H1 (cell line): ENCODE data around the gene SIRPB1. TPM values are rescaled to one million over a fixed set of nuclear protein-coding genes. Genes with fewer than 3 reads are reported as not detected.

Experiments
- TCF12 ChIP-seq: IDR thresholded peaks from 2 replicates; pipeline ENCODE4 v1.6.1; 2011; ENCODE audit warnings: low read depth, mild to moderate bottlenecking, low read length
- polyA plus RNA-seq, 7 experiments: library from polyadenylated mRNA; depleted of rRNA in 3 of 7; stranded (reverse) in 5 of 7; unstranded in 2 of 7; fragments of >200 nt in 5 of 7; fragments of 200-250 nt in 2 of 7; gene quantifications; 1 replicate in 5 of 7; 2 replicates in 1 of 7; 4 replicates in 1 of 7; pipeline versions ENCODE4 v1.2.1 to v1.2.3, GENCODE V29; 2011 to 2013; ENCODE audit warnings: missing spikeins in 2 of 7, mixed read lengths in 2 of 7
- total RNA-seq: library from RNA; stranded (reverse); fragmentation: NEBNext Ultra II Directional; extraction: Animal tissue kit (Norgen Biotek cat#: 25700); gene quantifications from 2 replicates; pipeline ENCODE4 v1.2.1, GENCODE V29; 2021
- TF ChIP-seq, protein P1 (sequence below): fragments of 300-600 bp; sonication (generic); IDR thresholded peaks from 2 replicates; pipeline ENCODE4 v1.7.1; 2012; ENCODE audit warnings: low read length, moderate library complexity, mild to moderate bottlenecking, inconsistent platforms; ENCODE audit not compliant: insufficient replicate concordance

Gene SIRPB1
- total and polyA plus RNA-seq, 2 of the 8 experiments (the other 6 are each of a cell fraction or from before 2014, with no cell fraction given) = 0.14 to 0.99 TPM

DNA sequence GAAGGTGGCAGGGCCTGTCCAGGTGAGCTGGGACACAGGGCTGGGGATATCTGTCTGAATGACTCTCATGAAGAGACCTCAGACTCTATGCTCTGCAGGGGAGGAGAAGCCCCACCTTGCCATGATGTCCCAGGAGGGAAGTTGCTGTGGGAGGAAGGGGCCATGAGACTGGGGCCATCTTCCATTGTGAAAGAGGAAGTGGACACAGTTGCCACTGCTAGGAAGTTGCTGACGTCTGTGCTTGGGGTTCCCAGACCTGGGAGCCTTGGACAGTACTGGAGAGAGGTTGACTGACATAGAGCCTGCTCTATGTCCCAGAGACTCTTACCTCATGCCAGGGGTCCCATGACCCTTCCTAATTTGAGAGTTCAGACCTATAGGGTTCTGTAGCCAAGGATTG, 24.5 kb downstream of the SIRPB1 start (continued):
- TF ChIP-seq, protein P1, sequence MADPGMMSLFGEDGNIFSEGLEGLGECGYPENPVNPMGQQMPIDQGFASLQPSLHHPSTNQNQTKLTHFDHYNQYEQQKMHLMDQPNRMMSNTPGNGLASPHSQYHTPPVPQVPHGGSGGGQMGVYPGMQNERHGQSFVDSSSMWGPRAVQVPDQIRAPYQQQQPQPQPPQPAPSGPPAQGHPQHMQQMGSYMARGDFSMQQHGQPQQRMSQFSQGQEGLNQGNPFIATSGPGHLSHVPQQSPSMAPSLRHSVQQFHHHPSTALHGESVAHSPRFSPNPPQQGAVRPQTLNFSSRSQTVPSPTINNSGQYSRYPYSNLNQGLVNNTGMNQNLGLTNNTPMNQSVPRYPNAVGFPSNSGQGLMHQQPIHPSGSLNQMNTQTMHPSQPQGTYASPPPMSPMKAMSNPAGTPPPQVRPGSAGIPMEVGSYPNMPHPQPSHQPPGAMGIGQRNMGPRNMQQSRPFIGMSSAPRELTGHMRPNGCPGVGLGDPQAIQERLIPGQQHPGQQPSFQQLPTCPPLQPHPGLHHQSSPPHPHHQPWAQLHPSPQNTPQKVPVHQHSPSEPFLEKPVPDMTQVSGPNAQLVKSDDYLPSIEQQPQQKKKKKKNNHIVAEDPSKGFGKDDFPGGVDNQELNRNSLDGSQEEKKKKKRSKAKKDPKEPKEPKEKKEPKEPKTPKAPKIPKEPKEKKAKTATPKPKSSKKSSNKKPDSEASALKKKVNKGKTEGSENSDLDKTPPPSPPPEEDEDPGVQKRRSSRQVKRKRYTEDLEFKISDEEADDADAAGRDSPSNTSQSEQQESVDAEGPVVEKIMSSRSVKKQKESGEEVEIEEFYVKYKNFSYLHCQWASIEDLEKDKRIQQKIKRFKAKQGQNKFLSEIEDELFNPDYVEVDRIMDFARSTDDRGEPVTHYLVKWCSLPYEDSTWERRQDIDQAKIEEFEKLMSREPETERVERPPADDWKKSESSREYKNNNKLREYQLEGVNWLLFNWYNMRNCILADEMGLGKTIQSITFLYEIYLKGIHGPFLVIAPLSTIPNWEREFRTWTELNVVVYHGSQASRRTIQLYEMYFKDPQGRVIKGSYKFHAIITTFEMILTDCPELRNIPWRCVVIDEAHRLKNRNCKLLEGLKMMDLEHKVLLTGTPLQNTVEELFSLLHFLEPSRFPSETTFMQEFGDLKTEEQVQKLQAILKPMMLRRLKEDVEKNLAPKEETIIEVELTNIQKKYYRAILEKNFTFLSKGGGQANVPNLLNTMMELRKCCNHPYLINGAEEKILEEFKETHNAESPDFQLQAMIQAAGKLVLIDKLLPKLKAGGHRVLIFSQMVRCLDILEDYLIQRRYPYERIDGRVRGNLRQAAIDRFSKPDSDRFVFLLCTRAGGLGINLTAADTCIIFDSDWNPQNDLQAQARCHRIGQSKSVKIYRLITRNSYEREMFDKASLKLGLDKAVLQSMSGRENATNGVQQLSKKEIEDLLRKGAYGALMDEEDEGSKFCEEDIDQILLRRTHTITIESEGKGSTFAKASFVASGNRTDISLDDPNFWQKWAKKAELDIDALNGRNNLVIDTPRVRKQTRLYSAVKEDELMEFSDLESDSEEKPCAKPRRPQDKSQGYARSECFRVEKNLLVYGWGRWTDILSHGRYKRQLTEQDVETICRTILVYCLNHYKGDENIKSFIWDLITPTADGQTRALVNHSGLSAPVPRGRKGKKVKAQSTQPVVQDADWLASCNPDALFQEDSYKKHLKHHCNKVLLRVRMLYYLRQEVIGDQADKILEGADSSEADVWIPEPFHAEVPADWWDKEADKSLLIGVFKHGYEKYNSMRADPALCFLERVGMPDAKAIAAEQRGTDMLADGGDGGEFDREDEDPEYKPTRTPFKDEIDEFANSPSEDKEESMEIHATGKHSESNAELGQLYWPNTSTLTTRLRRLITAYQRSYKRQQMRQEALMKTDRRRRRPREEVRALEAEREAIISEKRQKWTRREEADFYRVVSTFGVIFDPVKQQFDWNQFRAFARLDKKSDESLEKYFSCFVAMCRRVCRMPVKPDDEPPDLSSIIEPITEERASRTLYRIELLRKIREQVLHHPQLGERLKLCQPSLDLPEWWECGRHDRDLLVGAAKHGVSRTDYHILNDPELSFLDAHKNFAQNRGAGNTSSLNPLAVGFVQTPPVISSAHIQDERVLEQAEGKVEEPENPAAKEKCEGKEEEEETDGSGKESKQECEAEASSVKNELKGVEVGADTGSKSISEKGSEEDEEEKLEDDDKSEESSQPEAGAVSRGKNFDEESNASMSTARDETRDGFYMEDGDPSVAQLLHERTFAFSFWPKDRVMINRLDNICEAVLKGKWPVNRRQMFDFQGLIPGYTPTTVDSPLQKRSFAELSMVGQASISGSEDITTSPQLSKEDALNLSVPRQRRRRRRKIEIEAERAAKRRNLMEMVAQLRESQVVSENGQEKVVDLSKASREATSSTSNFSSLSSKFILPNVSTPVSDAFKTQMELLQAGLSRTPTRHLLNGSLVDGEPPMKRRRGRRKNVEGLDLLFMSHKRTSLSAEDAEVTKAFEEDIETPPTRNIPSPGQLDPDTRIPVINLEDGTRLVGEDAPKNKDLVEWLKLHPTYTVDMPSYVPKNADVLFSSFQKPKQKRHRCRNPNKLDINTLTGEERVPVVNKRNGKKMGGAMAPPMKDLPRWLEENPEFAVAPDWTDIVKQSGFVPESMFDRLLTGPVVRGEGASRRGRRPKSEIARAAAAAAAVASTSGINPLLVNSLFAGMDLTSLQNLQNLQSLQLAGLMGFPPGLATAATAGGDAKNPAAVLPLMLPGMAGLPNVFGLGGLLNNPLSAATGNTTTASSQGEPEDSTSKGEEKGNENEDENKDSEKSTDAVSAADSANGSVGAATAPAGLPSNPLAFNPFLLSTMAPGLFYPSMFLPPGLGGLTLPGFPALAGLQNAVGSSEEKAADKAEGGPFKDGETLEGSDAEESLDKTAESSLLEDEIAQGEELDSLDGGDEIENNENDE = no peak
- TF ChIP-seq TCF12 = no peak
